WI38 (cell line): ENCODE data around the gene PHLDA2.
A peak's percentile ranks its signal among the peaks of the same experiment; 100 is the strongest.

Experiments
- H3K4me3 ChIP-seq: 2 replicates; pipeline ENCODE4 v1.5.1; 2011; ENCODE audit warnings: low read depth, mild to moderate bottlenecking, control low read depth, low read length
- CTCF ChIP-seq: IDR thresholded peaks from 2 replicates; pipeline ENCODE4 v1.5.1; 2012; ENCODE audit warnings: low read depth, mild to moderate bottlenecking, control low read depth, low read length

Gene PHLDA2

GRCh38 chr11:2928605-2929530, at the start of gene PHLDA2:
Gene PHLDA2, minus strand, starts transcription at chr11:2929420. Its CDS starts 56 bp downstream, at chr11:2929364.
- TF ChIP-seq CTCF, result no peak
- peak within 1 kb of the TSS; percentile 86 for H3K4me3 ChIP-seq

GRCh38 chr11:2977113-2977512, 47.9 kb upstream of the PHLDA2 start:
- no peak overlapping the region for H3K4me3 ChIP-seq
- TF ChIP-seq CTCF, result no peak

GRCh38 chr11:2976294-2977063, 47.3 kb upstream of the PHLDA2 start:
- H3K4me3 ChIP-seq, result no peak overlapping the region
- no peak for TF ChIP-seq CTCF

GRCh38 chr11:2975594-2975993, 46.4 kb upstream of the PHLDA2 start:
- peak; percentile 40 for TF ChIP-seq CTCF
- H3K4me3 ChIP-seq, result no peak overlapping the region

GRCh38 chr11:2974272-2974671, 45.1 kb upstream of the PHLDA2 start:
- no peak overlapping the region for H3K4me3 ChIP-seq
- no peak for TF ChIP-seq CTCF

GRCh38 chr11:2968341-2968900, 39.2 kb upstream of the PHLDA2 start:
- no peak for TF ChIP-seq CTCF
- no peak overlapping the region for H3K4me3 ChIP-seq

GRCh38 chr11:2964782-2965181, 35.6 kb upstream of the PHLDA2 start:
- TF ChIP-seq CTCF, result no peak

More at GRCh38 chr11:2964782-2965181, 35.6 kb upstream of the PHLDA2 start:
- no peak overlapping the region for H3K4me3 ChIP-seq
